T-cell (primary cell): Measurements from ENCODE around the gene FOXP1. TPM values are rescaled to one million over a fixed set of nuclear protein-coding genes. Genes with fewer than 3 reads are reported as not detected.

Experiments
- ATAC-seq, 4 experiments: fragments of 200-7000 bp in 3 of 4; fragments of 150-1000 bp in 1 of 4; cut with Tn5 transposase; replicated peaks in 1 of 4; 1 replicate in 3 of 4; 2 replicates in 1 of 4; pipeline ENCODE4 v1.10.0; 2021; ENCODE audit warnings: moderate library complexity in 3 of 4, mild to moderate bottlenecking in 2 of 4, moderate number of reproducible peaks in 1 of 4
- CTCF ChIA-PET, 2 donors: fragments of 300-600 bp; sonication (Branson Sonifier 250); formaldehyde crosslinking; loops; one replicate each; lab custom pipeline; 2022; ENCODE audit warnings: antibody characterized with exemption in 2 of 2; lab: Charles Lee
- POLR2A ChIA-PET, 2 donors: fragments of 300-600 bp; sonication (Branson Sonifier 250); formaldehyde crosslinking; loops; one replicate each; lab custom pipeline; 2022; ENCODE audit warnings: antibody characterized with exemption in 2 of 2; lab: Charles Lee
- DNase-seq, 35 experiments: peaks; one replicate each; pipeline versions ENCODE4 v3.0.0 to v3.0.0-alpha.2; 2013 to 2023
- H3K27ac ChIP-seq: one replicate; pipeline ENCODE4 v1.5.1; 2013; ENCODE audit warnings: low read length
- H3K27me3 ChIP-seq, 2 experiments: replicated peaks in 1 of 2; 1 replicate in 1 of 2; 2 replicates in 1 of 2; pipeline versions ENCODE4 v1.6.1 to v1.7.0; 2013; ENCODE audit warnings: low read length in 1 of 2, mixed read lengths in 1 of 2; ENCODE audit not compliant: control insufficient read depth in 2 of 2, insufficient read depth in 2 of 2; ENCODE audit errors: extremely low read depth in 1 of 2
- H3K36me3 ChIP-seq, 2 donors: 1 replicate in 1 of 2; 2 replicates in 1 of 2; pipeline versions ENCODE4 v1.6.1 to v1.7.0; 2013; ENCODE audit warnings: low read length in 1 of 2; ENCODE audit not compliant: control insufficient read depth in 2 of 2, insufficient read depth in 1 of 2; ENCODE audit errors: extremely low read depth in 1 of 2
- H3K4me1 ChIP-seq, 2 experiments: 1 replicate in 1 of 2; 2 replicates in 1 of 2; pipeline versions ENCODE4 v1.6.1 to v1.7.0; 2013; ENCODE audit warnings: low read length in 2 of 2, mixed read lengths in 1 of 2; ENCODE audit not compliant: insufficient read depth in 2 of 2, control insufficient read depth in 1 of 2; ENCODE audit errors: extremely low read depth in 1 of 2
- H3K4me3 ChIP-seq, 2 donors: 1 replicate in 1 of 2; 2 replicates in 1 of 2; pipeline versions ENCODE4 v1.5.1 to v1.7.0; 2013; ENCODE audit warnings: mild to moderate bottlenecking in 2 of 2, low read length in 1 of 2, moderate library complexity in 1 of 2; ENCODE audit not compliant: control insufficient read depth in 1 of 2; ENCODE audit errors: extremely low read depth in 1 of 2
- H3K9me3 ChIP-seq: 2 replicates; pipeline ENCODE4 v1.7.0; 2013
- H3K27ac Mint-ChIP-seq, 2 donors: one replicate each; pipeline ENCODE4 v1.8.0; 2020 to 2021; ENCODE audit warnings: mild to moderate bottlenecking in 2 of 2, mixed read lengths in 2 of 2
- H3K27me3 Mint-ChIP-seq, 2 donors: one replicate each; pipeline ENCODE4 v1.8.0; 2021 to 2022; ENCODE audit warnings: mixed read lengths in 2 of 2
- H3K36me3 Mint-ChIP-seq: one replicate; pipeline ENCODE4 v1.8.0; 2021; ENCODE audit warnings: mixed read lengths
- H3K4me1 Mint-ChIP-seq, 3 donors: one replicate each; pipeline ENCODE4 v1.8.0; 2020 to 2022; ENCODE audit warnings: mixed read lengths in 3 of 3, mild to moderate bottlenecking in 1 of 3
- H3K4me3 Mint-ChIP-seq, 3 donors: one replicate each; pipeline ENCODE4 v1.8.0; 2020 to 2022; ENCODE audit warnings: mild to moderate bottlenecking in 3 of 3, mixed read lengths in 3 of 3, moderate library complexity in 3 of 3
- H3K9me3 Mint-ChIP-seq, 3 donors: one replicate each; pipeline ENCODE4 v1.8.0; 2020 to 2022; ENCODE audit warnings: mixed read lengths in 3 of 3
- WGBS: methylation state at CpG from one replicate; pipeline ENCODE4 v1.1.5; 2013; ENCODE audit warnings: missing lambda C conversion rate; ENCODE audit not compliant: insufficient coverage; 5-methylcytosine and 5-hydroxymethylcytosine counted together
- total RNA-seq, 35 experiments: library from RNA in 6 of 35; stranded (reverse) in 6 of 35; fragments of 120-200 nt in 1 of 35; gene quantifications; one replicate each; pipeline versions ENCODE4 v1.2.1 to v1.2.4 and lab custom pipeline; 2013 to 2026

Gene FOXP1
- total RNA-seq, 5 donors from 2014 or later (not counting 1 experiment from before 2014, with no cell fraction given), result 258 to 586 (median 290) TPM

DNA sequence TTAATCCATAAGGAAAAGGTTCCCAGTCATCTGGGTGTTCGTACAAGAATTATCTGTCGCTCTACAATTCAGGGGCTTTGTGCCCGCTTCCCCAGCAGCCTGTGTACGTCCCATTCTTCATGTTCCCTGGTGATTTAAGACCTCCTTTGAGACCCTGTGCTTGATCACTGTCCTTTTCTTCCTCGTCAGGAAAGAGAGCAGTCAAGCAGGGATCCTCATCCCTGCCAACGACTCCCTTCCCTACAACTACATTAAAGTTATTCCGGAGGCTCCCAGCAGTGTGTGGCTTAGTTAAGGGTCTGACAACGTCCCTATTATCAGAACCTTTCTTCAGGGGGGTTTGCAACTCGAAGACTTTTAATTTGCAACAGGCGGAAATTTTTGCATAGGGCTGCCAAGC, 175.7 kb downstream of the FOXP1 start:
- peaks cover 46% of the 10 kb centered on the region for H3K36me3 Mint-ChIP-seq
- H3K27me3 Mint-ChIP-seq, result no peaks in the 10 kb centered on the region
- H3K9me3 ChIP-seq, result no peaks in the 10 kb centered on the region
- H3K4me1 ChIP-seq, result peaks cover 7 to 12% of the 10 kb centered on the region in 2 experiments
- peaks cover 69 to 85% (median 83%) of the 10 kb centered on the region in 3 donors for H3K4me1 Mint-ChIP-seq
- ATAC-seq (no peak), DNase-seq (no peak)
- H3K27me3 ChIP-seq, result no peaks in the 10 kb centered on the region
- ChIA-PET CTCF (no interaction called here), POLR2A (no interaction called here)
- H3K27ac Mint-ChIP-seq, result peak overlapping the region; percentile 39 to 59
- H3K27ac ChIP-seq, result no peak overlapping the region
- no peaks in the 10 kb centered on the region for H3K36me3 ChIP-seq
- whole genome bisulfite sequencing, result 95% methylated on average over 5 of the region's 10 CpGs
- no peaks in the 10 kb centered on the region for H3K9me3 Mint-ChIP-seq
- no peak overlapping the region for H3K4me3 ChIP-seq
- H3K4me3 Mint-ChIP-seq, result no peak overlapping the region

DNA sequence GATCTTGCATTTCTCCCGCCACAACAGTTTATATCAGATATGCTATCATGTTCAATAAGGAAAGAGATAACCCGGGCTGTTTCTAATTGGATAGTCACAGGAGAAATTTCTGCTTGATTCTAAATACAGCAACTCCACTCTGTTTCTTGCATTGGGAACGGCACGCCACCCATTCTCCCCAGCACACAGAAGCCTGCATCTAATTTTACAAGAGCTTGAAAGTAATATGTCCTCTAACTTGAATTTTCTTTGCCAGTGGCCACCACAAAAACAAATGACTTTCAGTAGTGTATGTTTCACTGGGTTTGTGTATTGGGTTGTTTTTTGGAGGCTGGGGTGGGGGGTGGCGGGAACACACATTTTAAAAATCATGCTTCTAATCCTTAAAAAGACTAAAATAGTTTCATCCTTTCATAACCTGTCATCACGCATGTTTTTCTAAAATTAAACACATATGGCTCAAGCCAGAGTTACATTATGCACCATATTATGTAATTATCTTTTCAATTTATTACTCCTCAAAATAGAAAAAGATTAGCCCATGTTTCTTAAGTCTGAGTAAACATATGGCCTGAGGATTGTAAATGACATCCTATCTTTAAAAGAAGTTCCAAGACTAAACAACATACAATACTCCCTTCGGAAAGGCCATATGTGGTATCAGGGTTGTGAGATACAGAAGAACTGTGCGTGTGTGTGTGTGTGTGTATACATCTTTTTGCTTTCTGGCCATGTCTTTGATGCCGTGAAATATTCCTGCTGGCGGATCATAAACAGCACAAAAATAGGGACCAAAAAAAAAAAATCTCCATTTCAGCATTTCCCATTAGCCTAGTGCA, 176.3 kb downstream of the FOXP1 start:
- no peaks in the 10 kb centered on the region for H3K9me3 ChIP-seq
- Mint-ChIP-seq H3K4me1 (peaks cover 69 to 85% (median 83%) of the 10 kb centered on the region in 3 donors), H3K27me3 (no peaks in the 10 kb centered on the region), H3K9me3 (no peaks in the 10 kb centered on the region), H3K36me3 (peaks cover 42% of the 10 kb centered on the region), H3K27ac (peak overlapping the region; percentile 47 to 71), H3K4me3 (no peak overlapping the region)
- no peak overlapping the region for H3K27ac ChIP-seq
- H3K36me3 ChIP-seq, result no peaks in the 10 kb centered on the region
- ChIA-PET CTCF (no interaction called here), POLR2A (no interaction called here)
- no peak overlapping the region for H3K4me3 ChIP-seq
- no peaks in the 10 kb centered on the region for H3K27me3 ChIP-seq
- H3K4me1 ChIP-seq, result peaks cover 10 to 12% of the 10 kb centered on the region in 2 experiments
- no CpG with 5 or more reads among the region's 10 CpGs for WGBS
- no peak for ATAC-seq
- no peak for DNase-seq

DNA sequence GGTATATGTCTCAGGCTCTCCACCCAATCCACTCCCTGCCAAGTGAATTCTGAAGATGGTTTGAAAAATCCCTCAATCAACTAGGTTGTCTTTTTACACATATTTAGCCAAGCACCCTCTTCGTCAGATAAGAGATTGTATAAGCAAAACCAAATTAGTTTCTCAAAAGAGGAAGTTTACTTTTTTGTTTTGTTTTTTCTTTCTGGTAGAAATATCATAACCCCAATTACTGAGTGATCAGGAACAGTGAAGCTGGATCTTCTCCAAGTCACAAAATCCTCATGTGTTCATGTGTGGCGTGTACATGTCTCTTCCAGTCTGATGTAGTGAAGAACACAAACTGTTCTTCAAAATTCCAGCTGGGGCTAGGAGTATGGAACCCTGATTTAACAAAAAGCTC, 180.6 kb downstream of the FOXP1 start:
- peak overlapping the region; percentile 83 to 84 for H3K27ac Mint-ChIP-seq
- peaks cover 30% of the 10 kb centered on the region for H3K36me3 Mint-ChIP-seq
- Histone ChIP-seq H3K4me1 (peaks cover 24% of the 10 kb centered on the region in 2 experiments), H3K27me3 (no peaks in the 10 kb centered on the region), H3K9me3 (no peaks in the 10 kb centered on the region), H3K27ac (no peak overlapping the region), H3K4me3 (no peak overlapping the region), H3K36me3 (no peaks in the 10 kb centered on the region)
- peak overlapping the region in 1 of 3 donors; percentile 32 for H3K4me3 Mint-ChIP-seq
- WGBS, result 100% methylated on average over 1 of the region's 2 CpGs
- peaks cover 74 to 88% (median 87%) of the 10 kb centered on the region in 3 donors for H3K4me1 Mint-ChIP-seq
- H3K27me3 Mint-ChIP-seq, result no peaks in the 10 kb centered on the region
- ChIA-PET CTCF (interaction anchor here in 1 of 2 donors (0.6 kb wide), 1 partner anchor 101 kb away, joined by 3 read pairs; no protein-coding TSS in a partner anchor), POLR2A (interaction anchor here in 1 of 2 donors (0.5 kb wide), 1 partner anchor 180 kb away, joined by 4 read pairs; no protein-coding TSS in a partner anchor)
- no peaks in the 10 kb centered on the region for H3K9me3 Mint-ChIP-seq
- no peak for DNase-seq
- no peak for ATAC-seq

DNA sequence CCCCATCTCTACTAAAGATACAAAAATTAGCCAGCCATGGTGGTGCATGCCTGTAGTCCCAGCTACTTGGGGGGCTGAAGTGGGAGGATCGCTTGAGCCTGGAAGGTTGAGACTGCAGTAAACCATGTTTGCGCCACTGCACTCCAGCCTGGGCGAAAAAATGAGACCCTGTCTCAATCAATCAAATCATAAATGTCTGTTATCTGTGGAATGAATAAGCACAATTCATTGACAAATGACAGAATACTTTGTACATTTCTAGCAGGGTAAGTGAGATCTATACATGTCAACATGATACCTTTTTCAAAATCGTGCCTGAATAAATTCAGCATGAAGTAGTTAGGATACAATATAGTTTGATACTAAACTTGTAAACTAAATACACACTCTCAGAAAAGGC, 181.2 kb downstream of the FOXP1 start:
- no CpG with 5 or more reads among the region's 4 CpGs for WGBS
- DNase-seq (no peak), ATAC-seq (no peak)
- peaks cover 74 to 88% (median 87%) of the 10 kb centered on the region in 3 donors for H3K4me1 Mint-ChIP-seq
- POLR2A ChIA-PET, result interaction anchor here in 1 of 2 donors (0.6 kb wide), 1 partner anchor 100 kb away, joined by 8 read pairs; no protein-coding TSS in a partner anchor
- CTCF ChIA-PET, result interaction anchor here in 1 of 2 donors (0.6 kb wide), 1 partner anchor 81 kb away, joined by 3 read pairs; no protein-coding TSS in a partner anchor
- H3K27ac Mint-ChIP-seq, result peak overlapping the region; percentile 83 to 84
- Histone ChIP-seq H3K4me3 (no peak overlapping the region), H3K9me3 (no peaks in the 10 kb centered on the region), H3K4me1 (peaks cover 30 to 31% of the 10 kb centered on the region in 2 experiments), H3K27ac (no peak overlapping the region), H3K27me3 (no peaks in the 10 kb centered on the region), H3K36me3 (no peaks in the 10 kb centered on the region)
- no peaks in the 10 kb centered on the region for H3K9me3 Mint-ChIP-seq
- no peaks in the 10 kb centered on the region for H3K27me3 Mint-ChIP-seq
- peak overlapping the region in 1 of 3 donors; percentile 49 for H3K4me3 Mint-ChIP-seq
- peaks cover 28% of the 10 kb centered on the region for H3K36me3 Mint-ChIP-seq

- ATAC-seq (no peak), DNase-seq (no peak)
- Mint-ChIP-seq H3K27me3 (no peaks in the 10 kb centered on the region), H3K36me3 (peaks cover 25% of the 10 kb centered on the region), H3K9me3 (no peaks in the 10 kb centered on the region), H3K27ac (peak overlapping the region; percentile 83 to 84), H3K4me1 (peaks cover 72 to 88% (median 88%) of the 10 kb centered on the region in 3 donors), H3K4me3 (peak overlapping the region in 1 of 3 donors; percentile 49)
- POLR2A ChIA-PET, result interaction anchor here in 1 of 2 donors (0.6 kb wide), 1 partner anchor 101 kb away, joined by 8 read pairs; no protein-coding TSS in a partner anchor
- H3K4me1 ChIP-seq, result peaks cover 33 to 34% of the 10 kb centered on the region in 2 experiments
- no peaks in the 10 kb centered on the region for H3K36me3 ChIP-seq
- no peaks in the 10 kb centered on the region for H3K9me3 ChIP-seq
- no peaks in the 10 kb centered on the region for H3K27me3 ChIP-seq
- peak overlapping the region; percentile 11 for H3K27ac ChIP-seq
- CTCF ChIA-PET, result interaction anchor here in 1 of 2 donors (0.6 kb wide), 1 partner anchor 81 kb away, joined by 3 read pairs; no protein-coding TSS in a partner anchor
- 94% methylated on average over 11 of the region's 12 CpGs for WGBS
- no peak overlapping the region for H3K4me3 ChIP-seq
Measured at GRCh38 chr3:71401695-71402231, 181.8 kb downstream of the FOXP1 start.

DNA sequence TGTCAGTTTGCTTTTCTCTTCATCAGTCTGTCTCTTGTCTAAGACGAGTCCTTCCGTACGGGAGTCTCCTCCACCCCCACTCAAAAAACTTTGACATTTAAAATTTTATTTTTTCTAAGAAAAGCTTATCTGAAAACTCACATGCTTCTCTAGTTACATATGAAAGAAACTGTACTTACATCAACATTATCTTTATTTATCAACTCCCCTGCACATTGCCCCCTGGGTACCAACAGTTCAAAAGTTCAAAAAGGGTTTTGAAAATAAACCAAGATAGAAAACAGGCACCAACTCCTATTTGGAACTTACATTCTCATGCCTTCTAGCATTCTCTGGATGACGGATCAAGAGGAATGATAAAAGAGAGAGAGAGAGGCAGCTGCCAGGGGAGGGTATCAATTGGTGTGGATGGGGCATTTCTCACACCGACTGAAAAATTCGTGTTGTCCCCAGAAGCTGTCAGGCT, 182.5 kb downstream of the FOXP1 start:
- POLR2A ChIA-PET, result interaction anchor here in 1 of 2 donors (0.5 to 0.6 kb wide), 2 partner anchors 58 to 62 kb away, joined by 3 to 5 read pairs; no protein-coding TSS in a partner anchor
- Mint-ChIP-seq H3K27me3 (no peaks in the 10 kb centered on the region), H3K27ac (peak overlapping the region; percentile 83 to 84), H3K9me3 (no peaks in the 10 kb centered on the region), H3K36me3 (peaks cover 19% of the 10 kb centered on the region), H3K4me1 (peaks cover 74 to 88% (median 87%) of the 10 kb centered on the region in 3 donors), H3K4me3 (peak overlapping the region in 2 of 3 donors; percentile 26 to 49)
- peak overlapping the region; percentile 11 for H3K27ac ChIP-seq
- peaks cover 36 to 39% of the 10 kb centered on the region in 2 experiments for H3K4me1 ChIP-seq
- H3K36me3 ChIP-seq, result no peaks in the 10 kb centered on the region
- no CpG with 5 or more reads among the region's 6 CpGs for WGBS
- CTCF ChIA-PET, result no interaction called here
- ATAC-seq, result no peak
- H3K27me3 ChIP-seq, result no peaks in the 10 kb centered on the region
- no peak for DNase-seq
- H3K4me3 ChIP-seq, result no peak overlapping the region
- no peaks in the 10 kb centered on the region for H3K9me3 ChIP-seq
